ENCODE measurements around the gene CAMTA1.
A peak's percentile ranks its signal among the peaks of the same experiment; 100 is the strongest.

CAMTA1 gene

DNA sequence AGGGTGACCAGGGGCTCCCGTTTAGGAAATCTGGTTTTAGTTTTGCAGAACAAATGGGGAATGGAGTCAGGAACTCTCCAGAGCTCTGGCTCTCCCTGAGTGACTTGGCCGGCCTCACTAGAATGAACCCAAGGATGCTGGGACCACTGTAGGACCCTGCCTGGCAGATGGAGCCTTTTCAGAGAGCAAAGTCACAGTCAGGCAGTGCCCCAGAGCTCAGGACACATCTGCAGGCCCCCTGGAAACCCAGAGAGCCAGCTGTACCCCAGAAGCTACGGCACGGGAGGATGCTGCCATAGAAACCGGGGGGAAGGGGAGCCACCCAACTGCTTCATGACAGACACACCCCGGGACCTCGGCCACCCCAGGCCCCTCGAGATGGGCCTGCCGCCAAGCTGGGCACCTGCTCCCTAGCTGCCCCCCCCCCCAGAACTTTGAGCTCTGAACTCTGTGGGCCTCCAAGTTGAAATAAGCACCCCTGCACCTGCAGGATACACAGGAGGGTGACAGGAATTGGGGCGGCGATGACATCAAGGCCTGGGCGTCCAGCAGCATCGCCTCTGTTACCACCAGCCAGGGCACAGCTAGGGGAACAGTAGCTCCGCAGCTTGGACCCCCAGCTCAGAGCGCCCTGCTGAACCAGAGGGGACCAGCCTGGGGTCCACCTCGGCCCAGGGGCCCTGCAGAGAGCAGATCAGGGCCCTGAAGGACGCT is 894.1 kb downstream of the CAMTA1 start:
- ChIA-PET POLR2A (interaction anchor here (0.7 to 2.4 kb wide), 3 partner anchors 15 to 92 kb away, joined by 3 to 12 read pairs (median 4); partner anchors contain the start of gene VAMP3), CTCF (interaction anchor here (6.6 kb wide), 1 partner anchor 10 kb away, joined by 36 read pairs; no protein-coding TSS in a partner anchor)
- no peak for DNase-seq (ENCODE audit: extremely low spot score)
- TF ChIP-seq SP1 (IDR thresholded peaks at IDR 0.05) (no peak), L3MBTL2 (conservative IDR thresholded peaks at IDR 0.05) (no peak), LEF1 (IDR thresholded peaks at IDR 0.05; ENCODE audit: borderline replicate concordance) (no peak), ZNF384 (IDR thresholded peaks at IDR 0.05) (no peak), HDGF (IDR thresholded peaks at IDR 0.05; ENCODE audit: borderline replicate concordance) (no peak), NFRKB (IDR thresholded peaks at IDR 0.05) (no peak), FOXM1 (IDR thresholded peaks at IDR 0.05; ENCODE audit: borderline replicate concordance) (no peak), SUZ12 (IDR thresholded peaks at IDR 0.05) (no peak), ARNT (IDR thresholded peaks at IDR 0.05) (no peak), FOXA1 (IDR thresholded peaks at IDR 0.05) (no peak)
- TF ChIP-seq, protein P1, sequence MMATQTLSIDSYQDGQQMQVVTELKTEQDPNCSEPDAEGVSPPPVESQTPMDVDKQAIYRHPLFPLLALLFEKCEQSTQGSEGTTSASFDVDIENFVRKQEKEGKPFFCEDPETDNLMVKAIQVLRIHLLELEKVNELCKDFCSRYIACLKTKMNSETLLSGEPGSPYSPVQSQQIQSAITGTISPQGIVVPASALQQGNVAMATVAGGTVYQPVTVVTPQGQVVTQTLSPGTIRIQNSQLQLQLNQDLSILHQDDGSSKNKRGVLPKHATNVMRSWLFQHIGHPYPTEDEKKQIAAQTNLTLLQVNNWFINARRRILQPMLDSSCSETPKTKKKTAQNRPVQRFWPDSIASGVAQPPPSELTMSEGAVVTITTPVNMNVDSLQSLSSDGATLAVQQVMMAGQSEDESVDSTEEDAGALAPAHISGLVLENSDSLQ (IDR thresholded peaks at IDR 0.05), result no peak

GRCh38 chr1:7679873-7680206 is 894.6 kb downstream of the CAMTA1 start:
- TF ChIP-seq ELF4 (IDR thresholded peaks at IDR 0.05), result no peak
- DNase-seq (ENCODE audit: extremely low spot score), result no peak
- CTCF ChIA-PET, result interaction anchor here (6.6 kb wide), 1 partner anchor 11 kb away, joined by 36 read pairs; no protein-coding TSS in a partner anchor
- POLR2A ChIA-PET, result interaction anchor here (0.7 to 2.4 kb wide), 3 partner anchors 15 to 91 kb away, joined by 3 to 12 read pairs (median 4); partner anchors contain the start of gene VAMP3

- peak; percentile 68 for DNase-seq (ENCODE audit: extremely low spot score)
- TF ChIP-seq, protein P1 (IDR thresholded peaks at IDR 0.05), result no peak
- no peak for TF ChIP-seq LEF1 (IDR thresholded peaks at IDR 0.05; ENCODE audit: borderline replicate concordance)
- TF ChIP-seq L3MBTL2 (conservative IDR thresholded peaks at IDR 0.05), result peak; percentile 70; the same call in 1 of the 2 replicates
- TF ChIP-seq HDGF (IDR thresholded peaks at IDR 0.05; ENCODE audit: borderline replicate concordance), result no peak
- no peak for TF ChIP-seq NFRKB (IDR thresholded peaks at IDR 0.05)
- no peak for TF ChIP-seq BHLHE40 (IDR thresholded peaks at IDR 0.05; ENCODE audit: borderline replicate concordance)
- no peak for TF ChIP-seq ZNF384 (IDR thresholded peaks at IDR 0.05)
- ChIA-PET POLR2A (interaction anchor here (0.7 to 2.4 kb wide), 4 partner anchors 14 to 91 kb away, joined by 3 to 12 read pairs (median 4); partner anchors contain the start of gene VAMP3), CTCF (interaction anchor here (1.1 to 6.6 kb wide), 2 partner anchors 12 to 18 kb away, joined by 4 to 36 read pairs; no protein-coding TSS in a partner anchor)
Observed at GRCh38 chr1:7680207-7680954, 895.1 kb downstream of the CAMTA1 start.

DNA sequence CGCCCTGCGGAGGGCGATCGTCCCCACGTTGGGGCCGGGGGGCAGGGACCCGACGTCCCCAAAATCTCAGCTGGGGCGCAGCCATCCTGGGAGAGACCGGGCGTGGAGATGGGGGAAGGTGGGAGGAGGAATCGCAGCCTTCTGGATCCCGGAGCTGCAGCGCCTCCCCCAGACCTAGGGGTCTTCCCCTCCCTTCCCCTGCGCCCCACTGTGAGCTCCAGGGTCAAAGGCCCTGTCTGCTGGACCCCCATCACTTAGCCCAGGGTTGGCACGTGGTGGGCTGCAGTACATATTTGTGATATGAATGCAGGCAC is 895.7 kb downstream of the CAMTA1 start:
- CTCF ChIA-PET, result interaction anchor here (1.1 to 6.6 kb wide), 2 partner anchors 12 to 18 kb away, joined by 4 to 36 read pairs; no protein-coding TSS in a partner anchor
- POLR2A ChIA-PET, result interaction anchor here (2.0 kb wide), 1 partner anchor 24 kb away, joined by 5 read pairs; no protein-coding TSS in a partner anchor

DNA sequence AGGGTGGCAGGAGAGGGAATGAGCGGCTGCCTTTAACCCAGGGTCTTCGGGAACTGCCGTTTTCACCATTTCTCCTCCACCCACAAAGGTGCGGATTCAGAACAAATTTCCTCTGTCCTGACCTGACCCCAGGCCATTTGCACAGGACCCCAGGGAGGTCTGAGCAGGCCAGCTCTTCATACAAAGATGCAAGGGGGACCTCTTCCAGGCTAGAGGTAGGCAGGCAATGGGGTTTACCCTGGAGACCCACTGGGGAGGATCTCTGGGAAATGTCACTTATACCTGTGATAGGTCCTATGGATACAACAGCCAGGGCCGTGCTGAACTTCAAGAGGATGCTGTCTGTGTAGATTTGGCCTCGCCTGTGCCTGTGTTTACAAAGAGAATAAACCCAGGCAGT is 896.1 kb downstream of the CAMTA1 start:
- CTCF ChIA-PET, result interaction anchor here (1.1 to 6.6 kb wide), 2 partner anchors 13 to 17 kb away, joined by 4 to 36 read pairs; no protein-coding TSS in a partner anchor
- TF ChIP-seq TARDBP (IDR thresholded peaks at IDR 0.05), result no peak
- TF ChIP-seq HDGF (IDR thresholded peaks at IDR 0.05; ENCODE audit: borderline replicate concordance), result no peak
- TF ChIP-seq FOXA1 (IDR thresholded peaks at IDR 0.05), result no peak
- no peak for TF ChIP-seq CTBP1 (IDR thresholded peaks at IDR 0.05; ENCODE audit: borderline replicate concordance)
- no peak for TF ChIP-seq L3MBTL2 (conservative IDR thresholded peaks at IDR 0.05)
- TF ChIP-seq ELF4 (IDR thresholded peaks at IDR 0.05), result no peak
- TF ChIP-seq ZNF384 (IDR thresholded peaks at IDR 0.05), result no peak
- no peak for TF ChIP-seq FOXK2 (IDR thresholded peaks at IDR 0.05)
- no peak for TF ChIP-seq NFRKB (IDR thresholded peaks at IDR 0.05)
- no peak for TF ChIP-seq BHLHE40 (IDR thresholded peaks at IDR 0.05; ENCODE audit: borderline replicate concordance)
- TF ChIP-seq FOXM1 (IDR thresholded peaks at IDR 0.05; ENCODE audit: borderline replicate concordance), result no peak
- POLR2A ChIA-PET, result interaction anchor here (2.0 kb wide), 1 partner anchor 23 kb away, joined by 5 read pairs; no protein-coding TSS in a partner anchor
- no peak for DNase-seq (ENCODE audit: extremely low spot score)

More for the DNA sequence above, 895.7 kb downstream of the CAMTA1 start:
- TF ChIP-seq ARNT (IDR thresholded peaks at IDR 0.05) (no peak), CTBP1 (IDR thresholded peaks at IDR 0.05; ENCODE audit: borderline replicate concordance) (no peak), FOXK2 (IDR thresholded peaks at IDR 0.05) (no peak), FOXM1 (IDR thresholded peaks at IDR 0.05; ENCODE audit: borderline replicate concordance) (no peak), SP1 (IDR thresholded peaks at IDR 0.05) (no peak), SUZ12 (IDR thresholded peaks at IDR 0.05) (no peak), NFRKB (IDR thresholded peaks at IDR 0.05) (no peak), BHLHE40 (IDR thresholded peaks at IDR 0.05; ENCODE audit: borderline replicate concordance) (no peak), ZNF384 (IDR thresholded peaks at IDR 0.05) (no peak), TARDBP (IDR thresholded peaks at IDR 0.05) (no peak), FOXA1 (IDR thresholded peaks at IDR 0.05) (no peak), ELF4 (IDR thresholded peaks at IDR 0.05) (no peak), L3MBTL2 (conservative IDR thresholded peaks at IDR 0.05) (no peak), HDGF (IDR thresholded peaks at IDR 0.05; ENCODE audit: borderline replicate concordance) (no peak), LEF1 (IDR thresholded peaks at IDR 0.05; ENCODE audit: borderline replicate concordance) (no peak)
- TF ChIP-seq, protein P1 (IDR thresholded peaks at IDR 0.05), result no peak
- DNase-seq (ENCODE audit: extremely low spot score), result no peak
